ENCODE data around the gene SLC31A2.

DNA sequence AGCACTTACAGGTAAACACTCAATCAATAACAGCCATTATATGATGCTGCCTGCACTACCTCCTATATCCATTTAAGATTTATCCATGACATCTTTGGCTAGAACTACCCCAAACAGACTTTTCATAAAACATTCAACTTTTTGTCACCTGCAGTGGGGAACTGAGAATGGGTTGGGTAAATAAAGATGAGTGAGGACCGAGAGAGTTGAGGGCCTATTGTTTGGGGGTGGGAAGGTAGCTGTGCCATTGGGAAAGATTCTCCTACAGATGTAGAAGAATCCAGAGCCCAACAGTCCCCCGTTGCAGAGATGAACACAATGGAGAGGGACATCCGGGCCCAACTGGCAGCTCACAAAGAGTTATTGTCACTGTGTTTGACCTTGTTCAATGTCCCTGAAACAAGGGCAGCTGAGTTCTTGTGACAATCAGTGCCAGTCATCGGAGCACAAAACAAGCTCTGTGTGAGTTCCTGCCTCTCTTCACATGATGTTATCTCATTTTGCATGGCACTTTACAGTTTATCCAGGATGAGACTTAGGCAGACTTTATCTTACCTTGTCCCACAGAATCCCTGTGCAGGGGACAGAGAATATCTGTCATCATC is 11.5 kb upstream of the SLC31A2 start:
- TF ChIP-seq, protein P1, sequence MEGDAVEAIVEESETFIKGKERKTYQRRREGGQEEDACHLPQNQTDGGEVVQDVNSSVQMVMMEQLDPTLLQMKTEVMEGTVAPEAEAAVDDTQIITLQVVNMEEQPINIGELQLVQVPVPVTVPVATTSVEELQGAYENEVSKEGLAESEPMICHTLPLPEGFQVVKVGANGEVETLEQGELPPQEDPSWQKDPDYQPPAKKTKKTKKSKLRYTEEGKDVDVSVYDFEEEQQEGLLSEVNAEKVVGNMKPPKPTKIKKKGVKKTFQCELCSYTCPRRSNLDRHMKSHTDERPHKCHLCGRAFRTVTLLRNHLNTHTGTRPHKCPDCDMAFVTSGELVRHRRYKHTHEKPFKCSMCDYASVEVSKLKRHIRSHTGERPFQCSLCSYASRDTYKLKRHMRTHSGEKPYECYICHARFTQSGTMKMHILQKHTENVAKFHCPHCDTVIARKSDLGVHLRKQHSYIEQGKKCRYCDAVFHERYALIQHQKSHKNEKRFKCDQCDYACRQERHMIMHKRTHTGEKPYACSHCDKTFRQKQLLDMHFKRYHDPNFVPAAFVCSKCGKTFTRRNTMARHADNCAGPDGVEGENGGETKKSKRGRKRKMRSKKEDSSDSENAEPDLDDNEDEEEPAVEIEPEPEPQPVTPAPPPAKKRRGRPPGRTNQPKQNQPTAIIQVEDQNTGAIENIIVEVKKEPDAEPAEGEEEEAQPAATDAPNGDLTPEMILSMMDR (IDR thresholded peaks at IDR 0.05; ENCODE audit: insufficient read depth, low read length, poor library complexity, severe bottlenecking) = no peak
- TF ChIP-seq EZH2phosphoT487 (conservative IDR thresholded peaks at IDR 0.05; ENCODE audit: low read length) = no peak

Measured in SU-DHL-6 (cell line).